A549 (cell line): ENCODE measurements around the gene ITSN1. TPM values are rescaled to one million over a fixed set of nuclear protein-coding genes. Genes with fewer than 3 reads are reported as not detected.

Source experiments
- ATAC-seq, 2 experiments: fragments of 200-7000 bp in 1 of 2; fragments of >200 bp in 1 of 2; cut with Nextera tagmentation in 1 of 2; cut with Tn5 transposase in 1 of 2; 3 replicates each; pipeline versions ENCODE4 v1.8.0 to v1.9.1; 2018 to 2020; ENCODE audit warnings: mild to moderate bottlenecking in 1 of 2, moderate library complexity in 1 of 2
- CTCF ChIA-PET: fragments of 300-600 bp; sonication (Branson Sonifier 250); formaldehyde crosslinking; extraction: SDS; loops from one replicate; lab custom pipeline; 2021; ENCODE audit warnings: antibody characterized with exemption, inconsistent platforms; lab: Yijun Ruan, JAX
- POLR2A ChIA-PET: fragments of 350-600 bp; formaldehyde crosslinking; extraction: SDS; loops from one replicate; lab custom pipeline; 2021; ENCODE audit warnings: antibody characterized with exemption, inconsistent platforms; lab: Yijun Ruan, JAX
- DNase-seq, 2 experiments: peaks; one replicate each; pipeline versions ENCODE4 v3.0.0 to v3.0.0-alpha.2; 2011 to 2016; ENCODE audit warnings: low read depth in 1 of 2, low spot score in 1 of 2
- FAIRE-seq: peaks from 2 replicates; lab custom pipeline; 2011; peaks lifted over from hg19 to GRCh38; lab: Jason Lieb, UNC
- H3K27ac ChIP-seq, 2 experiments: fragments of >200 bp; sonication (Bioruptor Twin); formaldehyde crosslinking; 3 replicates each; pipeline ENCODE4 v1.5.1; 2016 to 2017
- H3K4me1 ChIP-seq: fragments of >200 bp; sonication (Bioruptor Twin); formaldehyde crosslinking; 3 replicates; pipeline ENCODE4 v1.6.1; 2016
- H3K4me2 ChIP-seq: fragments of >200 bp; sonication (Bioruptor Twin); formaldehyde crosslinking; 3 replicates; pipeline ENCODE4 v1.6.1; 2016
- H3K4me3 ChIP-seq: fragments of >200 bp; sonication (Bioruptor Twin); formaldehyde crosslinking; 3 replicates; pipeline ENCODE4 v1.5.1; 2016
- H3K9me3 ChIP-seq: fragments of >200 bp; sonication (Bioruptor Twin); formaldehyde crosslinking; 3 replicates; pipeline ENCODE4 v1.6.1; 2016
- BHLHE40 ChIP-seq: IDR thresholded peaks from 2 replicates; pipeline ENCODE4 v1.6.1; 2012; ENCODE audit warnings: low read depth, low read length, inconsistent platforms
- CEBPB ChIP-seq, 2 experiments: fragments of >200 bp in 1 of 2; sonication (Bioruptor Twin) in 1 of 2; formaldehyde crosslinking in 1 of 2; IDR thresholded peaks; 2 replicates each; pipeline ENCODE4 v1.6.1; 2012 to 2016
- CHD2 ChIP-seq: fragments of 150-350 bp; IDR thresholded peaks from 2 replicates; pipeline ENCODE4 v1.6.1; 2014; ENCODE audit warnings: low read length; ENCODE audit not compliant: partially characterized antibody
- EHMT2 ChIP-seq: fragments of 200-600 bp; sonication (generic); IDR thresholded peaks from 2 replicates; pipeline ENCODE4 v1.6.1; 2016; ENCODE audit warnings: antibody characterized with exemption, low read depth, mild to moderate bottlenecking, moderate library complexity
- EP300 ChIP-seq, 2 experiments: fragments of >200 bp; sonication (Bioruptor Twin); formaldehyde crosslinking; IDR thresholded peaks; 2 replicates in 1 of 2; 3 replicates in 1 of 2; pipeline ENCODE4 v1.6.1; 2016 to 2017
- ESRRA ChIP-seq: fragments of 150-350 bp; IDR thresholded peaks from 2 replicates; pipeline ENCODE4 v1.6.1; 2014; ENCODE audit warnings: mild to moderate bottlenecking, low read length, borderline replicate concordance
- FOSL2 ChIP-seq, 2 experiments: fragments of 450-650 bp in 1 of 2; fragments of >200 bp in 1 of 2; sonication (Bioruptor Twin) in 1 of 2; formaldehyde crosslinking; IDR thresholded peaks; 2 replicates each; pipeline versions ENCODE4 v1.5.0 to v1.6.1; 2016 to 2020; ENCODE audit warnings: mild to moderate bottlenecking in 1 of 2, moderate library complexity in 1 of 2
- GATA3 ChIP-seq: IDR thresholded peaks from 2 replicates; pipeline ENCODE4 v1.6.1; 2012; ENCODE audit warnings: borderline replicate concordance
- HDAC2 ChIP-seq: fragments of 200-600 bp; sonication (generic); IDR thresholded peaks from 2 replicates; pipeline ENCODE4 v1.6.1; 2016
- HEYL ChIP-seq: fragments of 250-450 bp; sonication (Bioruptor Pico); IDR thresholded peaks from 2 replicates; pipeline ENCODE4 v1.8.0; 2021; ENCODE audit warnings: mild to moderate bottlenecking, moderate library complexity
- HOXA7 ChIP-seq: fragments of 250-450 bp; sonication (Bioruptor Pico); IDR thresholded peaks from 2 replicates; pipeline ENCODE4 v1.5.0; 2020; ENCODE audit warnings: mild to moderate bottlenecking, moderate library complexity
- HOXB5 ChIP-seq: fragments of 250-450 bp; sonication (Bioruptor Pico); IDR thresholded peaks from 2 replicates; pipeline ENCODE4 v1.5.0; 2020; ENCODE audit warnings: mild to moderate bottlenecking, moderate library complexity
- JUNB ChIP-seq: fragments of >200 bp; sonication (Bioruptor Twin); formaldehyde crosslinking; IDR thresholded peaks from 2 replicates; pipeline ENCODE4 v1.6.1; 2016
- KDM5A ChIP-seq: fragments of 200-600 bp; sonication (generic); IDR thresholded peaks from 2 replicates; pipeline ENCODE4 v1.6.1; 2016; ENCODE audit warnings: antibody characterized with exemption, mild to moderate bottlenecking
- NFE2L2 ChIP-seq: fragments of 150-350 bp; conservative IDR thresholded peaks from 2 replicates; pipeline ENCODE4 v1.6.1; 2014; ENCODE audit warnings: low read length
- NR3C1 ChIP-seq: fragments of >200 bp; sonication (Bioruptor Twin); formaldehyde crosslinking; IDR thresholded peaks from 3 replicates; pipeline ENCODE4 v1.6.1; 2017
- POLR2AphosphoS2 ChIP-seq: conservative IDR thresholded peaks from 2 replicates; pipeline ENCODE4 v1.6.1; 2012; ENCODE audit warnings: low read length, improper control_type of control experiment, inconsistent platforms
- RNF2 ChIP-seq: fragments of 200-600 bp; sonication (generic); IDR thresholded peaks from 2 replicates; pipeline ENCODE4 v1.6.1; 2016; ENCODE audit warnings: low read depth, mild to moderate bottlenecking, antibody characterized with exemption, moderate library complexity, borderline replicate concordance
- SMC3 ChIP-seq: fragments of >200 bp; sonication (Bioruptor Twin); formaldehyde crosslinking; IDR thresholded peaks from 3 replicates; pipeline ENCODE4 v1.6.1; 2018; ENCODE audit warnings: inconsistent platforms
- ZNF302 ChIP-seq: fragments of 250-450 bp; sonication (Bioruptor Pico); IDR thresholded peaks from 2 replicates; pipeline ENCODE4 v1.9.0; 2021; ENCODE audit warnings: inconsistent platforms, mild to moderate bottlenecking, moderate library complexity
- WGBS: methylation state at CpG from one replicate; pipeline ENCODE4 v1.1.6; 2017; ENCODE audit errors: missing lambda C conversion rate; 5-methylcytosine and 5-hydroxymethylcytosine counted together
- polyA plus RNA-seq, 4 experiments: library from polyadenylated mRNA; depleted of rRNA in 3 of 4; stranded (reverse); fragments of >200 nt; fragmentation: RNase III in 1 of 4; extraction: RNeasy Plus Mini Kit Qiagen cat#74134 plus additional on column Dnase treatment in 1 of 4; gene quantifications; 2 replicates in 3 of 4; 3 replicates in 1 of 4; pipeline ENCODE4 v1.2.3, GENCODE V29; 2011 to 2017
- TF ChIP-seq, protein P1 (sequence below): fragments of >200 bp; sonication (Bioruptor Twin); formaldehyde crosslinking; IDR thresholded peaks from 2 replicates; pipeline ENCODE4 v1.6.1; 2016
- TF ChIP-seq, protein P2 (sequence below): fragments of 250-450 bp; sonication (Bioruptor Pico); IDR thresholded peaks from 2 replicates; pipeline ENCODE4 v1.5.0; 2021; ENCODE audit warnings: mild to moderate bottlenecking, moderate library complexity, borderline replicate concordance
- TF ChIP-seq, protein P3 (sequence below): IDR thresholded peaks from 2 replicates; pipeline ENCODE4 v1.6.1; 2012; ENCODE audit warnings: low read depth, borderline replicate concordance
- TF ChIP-seq, protein P4 (sequence below): fragments of >200 bp; sonication (Bioruptor Twin); formaldehyde crosslinking; IDR thresholded peaks from 3 replicates; pipeline ENCODE4 v1.6.1; 2016

The ITSN1 gene
- polyA plus RNA-seq, 2 of the 4 experiments (the other 2 are of a cell fraction) = 15.2 to 23.7 TPM

DNA sequence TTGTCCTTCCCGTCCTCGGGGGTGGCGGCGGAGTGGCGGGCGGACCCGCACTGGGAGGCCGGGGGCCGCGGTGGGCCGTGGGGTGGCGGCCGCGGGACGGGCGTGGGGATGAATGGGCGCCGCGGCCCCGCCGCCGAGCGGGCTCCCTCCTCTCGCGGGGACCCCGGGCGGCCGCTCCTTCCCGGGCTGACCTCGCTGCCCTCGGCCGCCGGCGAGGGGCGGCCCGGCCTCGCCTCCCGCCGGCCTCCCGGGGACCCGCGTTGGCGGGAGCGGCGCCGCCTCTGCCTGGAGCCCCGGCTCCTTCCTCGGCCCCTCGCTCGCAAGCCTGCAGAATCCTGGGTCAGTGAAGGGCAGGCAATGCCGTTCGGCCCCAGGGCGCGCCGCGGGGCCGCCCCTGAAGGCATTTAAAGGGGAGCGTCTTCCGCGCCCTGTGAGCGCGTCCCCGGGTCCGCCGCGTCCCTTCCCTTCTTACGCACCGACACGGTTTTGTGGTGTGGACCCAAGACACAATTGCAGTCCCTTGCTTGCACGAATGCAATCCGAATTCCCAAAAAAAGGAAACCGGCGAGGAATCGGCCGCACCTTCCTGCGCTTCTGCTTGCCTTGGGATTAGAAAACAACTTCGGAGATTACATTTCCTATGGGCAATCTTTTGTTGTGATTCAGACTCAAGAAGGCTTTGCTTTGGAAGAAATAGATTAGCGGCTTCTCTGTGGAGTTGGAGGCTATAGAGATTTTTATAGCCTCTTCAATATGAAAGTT is 776 bp downstream of the ITSN1 start:
- Histone ChIP-seq H3K27ac (peak overlapping the region; percentile 92 to 98), H3K4me1 (peaks cover 28% of the 10 kb centered on the region)
- DNase-seq (peak in 1 of 2 experiments; percentile 12), FAIRE-seq (no peak)
- CTCF ChIA-PET = no interaction called here
- under 1% methylated on average over 12 of the region's 78 CpGs for WGBS
- TF ChIP-seq HOXB5 (CRISPR knock-in tag) (no peak), ESRRA (no peak), SMC3 (no peak), NR3C1 (no peak), EP300 (IDR thresholded peaks at IDR 0.05) (no peak), BHLHE40 (no peak)
- TF ChIP-seq, protein P1, sequence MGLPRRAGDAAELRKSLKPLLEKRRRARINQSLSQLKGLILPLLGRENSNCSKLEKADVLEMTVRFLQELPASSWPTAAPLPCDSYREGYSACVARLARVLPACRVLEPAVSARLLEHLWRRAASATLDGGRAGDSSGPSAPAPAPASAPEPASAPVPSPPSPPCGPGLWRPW = no peak
- TF ChIP-seq, protein P2, sequence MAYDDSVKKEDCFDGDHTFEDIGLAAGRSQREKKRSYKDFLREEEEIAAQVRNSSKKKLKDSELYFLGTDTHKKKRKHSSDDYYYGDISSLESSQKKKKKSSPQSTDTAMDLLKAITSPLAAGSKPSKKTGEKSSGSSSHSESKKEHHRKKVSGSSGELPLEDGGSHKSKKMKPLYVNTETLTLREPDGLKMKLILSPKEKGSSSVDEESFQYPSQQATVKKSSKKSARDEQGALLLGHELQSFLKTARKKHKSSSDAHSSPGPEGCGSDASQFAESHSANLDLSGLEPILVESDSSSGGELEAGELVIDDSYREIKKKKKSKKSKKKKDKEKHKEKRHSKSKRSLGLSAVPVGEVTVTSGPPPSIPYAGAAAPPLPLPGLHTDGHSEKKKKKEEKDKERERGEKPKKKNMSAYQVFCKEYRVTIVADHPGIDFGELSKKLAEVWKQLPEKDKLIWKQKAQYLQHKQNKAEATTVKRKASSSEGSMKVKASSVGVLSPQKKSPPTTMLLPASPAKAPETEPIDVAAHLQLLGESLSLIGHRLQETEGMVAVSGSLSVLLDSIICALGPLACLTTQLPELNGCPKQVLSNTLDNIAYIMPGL (CRISPR knock-in tag) = no peak
- TF ChIP-seq, all 56 proteins: peak for 0
- H3K4me2 ChIP-seq = peak overlapping the region; percentile 91
- H3K4me3 ChIP-seq = peak overlapping the region; percentile 100
- no peaks in the 10 kb centered on the region for H3K9me3 ChIP-seq
- POLR2A ChIA-PET = interaction anchor here (0.5 kb wide), 1 partner anchor 22 kb away, joined by 4 read pairs; no protein-coding TSS in a partner anchor
- peak in 1 of 2 experiments; percentile 21; a peak in 3 of 6 replicates for ATAC-seq

DNA sequence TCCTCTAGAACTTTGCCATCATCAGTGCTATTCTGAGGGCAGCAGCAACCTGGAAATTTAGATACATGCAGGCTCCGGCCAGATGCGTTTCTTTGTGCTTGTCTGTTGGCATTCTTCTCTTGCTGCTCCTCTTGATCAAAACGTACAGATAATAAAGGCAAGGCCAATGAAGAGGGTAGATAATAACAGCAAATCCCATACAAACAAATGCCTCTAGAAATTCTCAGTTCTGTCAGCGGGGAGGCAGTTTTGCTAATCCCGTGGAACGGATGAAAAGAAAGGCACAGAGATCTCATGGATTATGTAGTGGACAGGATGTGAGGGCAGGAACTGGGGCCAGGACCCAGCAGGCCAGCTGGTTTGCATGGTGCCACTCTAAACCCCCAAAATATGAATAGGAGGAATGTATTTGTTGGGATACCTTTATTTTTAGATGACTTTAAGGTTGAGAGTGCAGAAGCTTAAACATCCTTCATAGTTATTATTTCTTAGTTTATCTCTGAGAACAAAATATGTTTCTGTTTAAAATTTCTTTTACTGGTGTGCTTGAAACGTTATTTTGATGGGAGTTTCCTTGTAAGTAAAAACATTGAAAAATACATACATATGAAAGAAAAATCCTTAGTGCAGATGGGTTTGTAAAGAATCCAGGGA is 1.5 kb downstream of the ITSN1 start:
- 11% methylated on average over 7 of the region's 7 CpGs for WGBS
- no peak for TF ChIP-seq BHLHE40
- TF ChIP-seq, protein P3, sequence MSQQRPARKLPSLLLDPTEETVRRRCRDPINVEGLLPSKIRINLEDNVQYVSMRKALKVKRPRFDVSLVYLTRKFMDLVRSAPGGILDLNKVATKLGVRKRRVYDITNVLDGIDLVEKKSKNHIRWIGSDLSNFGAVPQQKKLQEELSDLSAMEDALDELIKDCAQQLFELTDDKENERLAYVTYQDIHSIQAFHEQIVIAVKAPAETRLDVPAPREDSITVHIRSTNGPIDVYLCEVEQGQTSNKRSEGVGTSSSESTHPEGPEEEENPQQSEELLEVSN = no peak
- TF ChIP-seq ZNF302 (CRISPR knock-in tag) = no peak
- TF ChIP-seq, protein P4, sequence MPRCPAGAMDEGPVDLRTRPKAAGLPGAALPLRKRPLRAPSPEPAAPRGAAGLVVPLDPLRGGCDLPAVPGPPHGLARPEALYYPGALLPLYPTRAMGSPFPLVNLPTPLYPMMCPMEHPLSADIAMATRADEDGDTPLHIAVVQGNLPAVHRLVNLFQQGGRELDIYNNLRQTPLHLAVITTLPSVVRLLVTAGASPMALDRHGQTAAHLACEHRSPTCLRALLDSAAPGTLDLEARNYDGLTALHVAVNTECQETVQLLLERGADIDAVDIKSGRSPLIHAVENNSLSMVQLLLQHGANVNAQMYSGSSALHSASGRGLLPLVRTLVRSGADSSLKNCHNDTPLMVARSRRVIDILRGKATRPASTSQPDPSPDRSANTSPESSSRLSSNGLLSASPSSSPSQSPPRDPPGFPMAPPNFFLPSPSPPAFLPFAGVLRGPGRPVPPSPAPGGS = no peak
- no peak for TF ChIP-seq HDAC2
- no peak for TF ChIP-seq GATA3
- no peak for TF ChIP-seq CEBPB (IDR thresholded peaks at IDR 0.05)
- TF ChIP-seq HOXA7 (CRISPR knock-in tag) = no peak
- no peak for TF ChIP-seq JUNB
- TF ChIP-seq HEYL (CRISPR knock-in tag) = no peak
- TF ChIP-seq FOSL2 (IDR thresholded peaks at IDR 0.05) = no peak
- TF ChIP-seq FOSL2 (CRISPR knock-in tag; IDR thresholded peaks at IDR 0.05) = no peak
- no peak for TF ChIP-seq EHMT2
- TF ChIP-seq ESRRA = no peak
- TF ChIP-seq CHD2 = no peak
- TF ChIP-seq RNF2 = no peak
- TF ChIP-seq POLR2AphosphoS2 = no peak
- TF ChIP-seq SMC3 = no peak
- TF ChIP-seq KDM5A = no peak
- no peak for TF ChIP-seq NFE2L2
- Histone ChIP-seq H3K4me1 (peaks cover 28% of the 10 kb centered on the region), H3K4me3 (peak overlapping the region; percentile 100), H3K27ac (peak overlapping the region; percentile 92 to 98), H3K4me2 (peak overlapping the region; percentile 91), H3K9me3 (no peaks in the 10 kb centered on the region)
- ChIA-PET CTCF (no interaction called here), POLR2A (no interaction called here)
- ATAC-seq (no peak), DNase-seq (no peak), FAIRE-seq (no peak)
